Suppressor macrophage (primary cell): ENCODE data around the gene CTNNB1.
A peak's percentile ranks its signal among the peaks of the same experiment; 100 is the strongest.

Source experiments
- DNase-seq, 4 experiments: peaks; one replicate each; pipeline ENCODE4 v3.0.0-alpha.2; 2020 to 2022

CTNNB1 gene

DNA sequence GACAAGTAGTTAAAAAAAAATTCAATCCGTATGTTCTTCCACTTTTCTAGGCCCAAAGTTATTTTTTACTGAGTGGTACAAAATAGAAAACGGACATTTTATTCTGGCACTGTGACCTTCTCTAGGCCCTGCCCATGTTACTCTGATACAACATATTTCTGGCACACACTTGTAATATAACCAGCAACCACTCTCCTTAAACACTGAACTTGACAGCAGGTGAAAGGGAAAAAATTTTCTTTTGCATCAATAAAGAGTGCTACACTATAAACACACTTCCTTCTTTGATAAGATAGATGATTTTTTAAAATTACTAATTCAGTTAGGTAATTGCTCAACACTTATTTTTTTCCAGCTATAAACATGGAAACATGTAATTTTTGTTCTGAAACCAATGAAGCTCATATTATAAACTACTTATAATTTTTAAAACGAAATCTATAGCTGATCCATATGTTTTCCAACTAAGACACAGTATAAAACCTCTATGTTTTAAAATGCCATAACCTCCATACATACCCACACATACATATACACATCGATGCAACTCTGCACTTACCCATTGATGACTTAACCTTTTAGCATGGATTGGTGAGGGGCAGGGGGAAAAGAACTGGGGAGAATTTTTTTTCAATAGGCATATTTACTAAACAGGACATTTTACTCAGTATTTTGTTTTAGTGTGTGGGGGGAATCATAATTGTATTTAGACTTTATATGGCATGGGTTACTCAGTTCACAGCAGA, 5.3 kb upstream of the CTNNB1 start:
- no peak for DNase-seq

DNA sequence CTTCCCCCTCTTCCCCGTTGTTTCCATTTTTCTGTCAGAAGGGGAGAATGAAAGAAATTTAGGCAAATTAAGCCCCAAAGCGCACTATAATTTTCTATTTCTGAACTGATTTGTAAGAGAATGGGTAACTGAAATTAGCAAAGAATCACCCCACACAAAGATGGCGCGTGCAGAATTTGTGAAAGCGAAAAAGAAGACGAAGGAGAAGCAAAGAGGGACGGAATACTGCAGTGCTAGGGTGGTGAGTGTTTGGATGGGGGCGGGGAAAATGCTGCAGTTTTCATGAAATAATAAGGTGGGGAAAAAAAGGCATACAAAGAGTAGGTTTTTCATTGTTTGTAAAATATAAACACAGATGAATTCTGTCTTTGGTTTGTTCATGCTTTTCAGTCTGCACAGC, 4.6 kb upstream of the CTNNB1 start:
- no peak for DNase-seq

DNA sequence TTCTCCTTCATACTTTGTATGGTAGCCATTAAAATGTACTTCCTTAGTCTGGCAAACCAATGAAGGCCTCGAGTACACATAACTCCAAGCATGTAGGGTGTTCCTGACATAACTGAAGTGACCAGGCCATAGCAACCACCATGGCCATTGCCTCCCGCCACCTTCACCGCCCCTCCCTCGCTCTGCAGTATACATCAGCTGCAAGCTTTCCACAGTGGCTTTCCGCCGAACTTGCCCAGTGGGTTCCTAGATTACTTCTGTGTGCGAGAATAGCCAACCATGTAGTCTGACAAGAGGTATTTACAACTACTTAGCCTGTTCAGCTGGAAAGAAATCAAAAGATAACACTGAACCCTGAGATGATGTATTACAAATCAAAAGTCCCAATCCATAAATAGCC, 3.4 kb upstream of the CTNNB1 start:
- no peak for DNase-seq

DNA sequence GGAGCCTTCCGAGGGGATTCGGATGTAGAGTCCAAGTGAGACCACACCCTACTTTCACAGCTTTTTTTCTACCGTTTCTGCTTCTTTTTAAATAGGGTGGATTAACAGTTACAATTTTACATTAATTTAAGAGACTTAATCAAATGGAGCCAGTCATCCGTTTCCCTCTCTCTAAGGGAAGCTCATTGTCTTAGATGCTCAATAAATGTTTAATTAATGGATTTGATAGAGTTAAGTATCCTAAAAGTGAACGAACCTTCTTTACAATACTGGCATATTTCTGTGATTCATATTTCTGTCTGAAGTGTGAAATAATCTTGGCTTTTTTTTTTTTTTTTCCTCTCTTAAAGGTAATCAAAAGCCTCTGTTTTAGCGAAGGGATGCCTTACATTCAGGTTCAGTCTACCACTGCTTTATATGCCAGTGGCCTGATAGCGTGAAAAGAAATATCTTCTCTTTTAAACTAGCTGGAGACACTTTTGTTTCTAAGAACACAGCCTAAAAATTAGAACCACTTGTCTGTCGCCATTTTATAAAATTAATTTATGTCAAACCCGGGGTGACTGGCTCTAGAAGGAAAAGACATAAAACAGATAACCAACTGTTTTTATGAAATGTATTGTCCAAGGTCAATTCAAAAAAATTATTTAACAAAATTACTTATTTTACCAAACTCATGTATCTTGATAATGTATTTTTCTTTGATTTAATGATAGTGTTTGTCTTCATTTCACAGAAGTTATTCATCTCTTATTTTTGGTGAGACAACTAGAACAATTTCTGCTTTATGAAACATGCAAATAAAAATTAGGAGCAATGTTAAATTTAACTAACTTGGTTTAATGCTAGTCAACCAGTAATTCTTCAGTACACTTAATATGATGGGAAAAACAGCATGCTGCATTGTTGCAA, 2.5 kb upstream of the CTNNB1 start:
- no peak for DNase-seq

DNA sequence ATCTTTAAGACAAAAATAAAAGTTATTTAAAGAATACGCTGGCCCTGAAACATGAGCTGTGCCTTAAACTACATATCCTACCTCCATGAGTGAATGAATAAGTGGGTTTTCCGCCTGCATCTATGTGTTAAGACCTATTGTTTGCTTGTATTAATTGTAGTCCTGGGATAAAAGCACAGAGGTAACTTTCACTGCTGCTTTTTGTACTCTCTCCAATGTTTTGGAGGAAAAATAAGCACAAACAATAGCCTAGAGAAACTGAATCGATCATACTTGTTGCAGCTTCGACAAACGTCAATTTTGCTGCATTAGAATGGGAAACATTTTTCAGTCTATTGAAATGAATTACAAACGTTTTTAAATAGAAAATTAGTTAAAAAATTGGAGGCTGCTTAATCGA, 1.3 kb upstream of the CTNNB1 start:
- DNase-seq = no peak

GRCh38 chr3:41198526-41198925, 779 bp upstream of the CTNNB1 start:
- peak; percentile 41 to 55 (median 50) for DNase-seq

GRCh38 chr3:41199866-41200668, 762 bp downstream of the CTNNB1 start:
- DNase-seq = peak; percentile 50 to 73 (median 59)

- peak; percentile 61 to 74 (median 70) for DNase-seq
These were observed 1.3 kb downstream of the CTNNB1 start for GRCh38 chr3:41200669-41201021.

DNA sequence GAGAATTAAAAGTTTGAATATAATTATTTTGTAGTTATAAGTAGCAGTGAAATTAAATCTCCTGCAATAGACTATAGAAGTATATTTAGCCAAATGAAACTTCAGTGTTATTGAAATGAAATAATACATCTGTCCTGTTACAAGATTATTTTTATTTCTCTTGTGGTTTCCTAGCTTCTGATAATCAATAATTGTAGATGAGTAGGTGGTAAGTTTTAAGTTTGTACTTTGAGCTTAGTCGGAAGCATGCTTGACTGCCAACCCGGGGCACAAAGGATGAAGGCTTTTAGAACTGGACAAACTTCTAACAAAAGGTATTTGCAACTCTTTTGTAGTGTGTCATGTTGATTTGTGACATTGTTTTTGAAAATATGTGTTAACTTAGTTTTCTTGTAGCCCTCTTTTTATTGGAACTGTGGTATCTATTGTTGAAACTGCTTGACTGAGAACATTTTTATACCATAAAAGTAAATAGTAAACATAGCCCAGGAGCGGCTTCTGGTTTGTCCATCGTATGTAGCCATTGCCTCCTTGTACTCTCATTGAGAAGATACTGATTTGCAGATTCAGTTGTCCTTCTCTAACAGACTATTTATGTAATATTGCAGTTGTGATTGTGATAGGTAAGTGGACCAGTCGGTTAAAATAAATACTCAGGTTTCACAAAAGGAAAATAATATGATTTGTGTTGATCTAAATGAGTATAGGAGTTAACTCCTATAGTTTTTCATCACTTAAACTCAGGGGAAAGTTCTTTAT, 2.9 kb downstream of the CTNNB1 start:
- DNase-seq = no peak

DNA sequence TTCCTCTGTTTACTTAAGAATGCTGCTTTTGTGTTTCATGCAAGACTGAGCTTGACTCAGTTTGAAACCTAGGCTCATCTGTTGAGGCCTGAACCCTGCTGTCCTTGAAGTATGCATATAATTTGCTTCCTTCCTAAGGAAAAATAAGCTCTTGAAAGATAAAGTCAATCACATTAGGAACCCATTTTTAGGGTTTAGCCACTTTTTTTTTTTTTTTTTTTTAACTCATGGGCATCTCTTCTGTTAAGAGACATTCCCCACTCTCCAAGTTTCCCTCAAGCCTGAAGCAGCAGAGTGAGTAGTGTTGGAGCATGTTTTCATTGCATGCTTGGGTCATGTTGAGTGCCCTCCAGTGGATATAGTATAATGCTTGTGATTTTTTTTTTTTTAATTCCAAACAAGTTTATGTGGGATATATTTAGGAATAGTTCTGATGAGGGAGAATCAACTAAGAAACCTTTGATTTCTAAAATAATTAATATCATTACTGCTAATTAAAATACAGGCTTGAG, 3.6 kb downstream of the CTNNB1 start:
- DNase-seq = peak; percentile 36 to 60 (median 52)

DNA sequence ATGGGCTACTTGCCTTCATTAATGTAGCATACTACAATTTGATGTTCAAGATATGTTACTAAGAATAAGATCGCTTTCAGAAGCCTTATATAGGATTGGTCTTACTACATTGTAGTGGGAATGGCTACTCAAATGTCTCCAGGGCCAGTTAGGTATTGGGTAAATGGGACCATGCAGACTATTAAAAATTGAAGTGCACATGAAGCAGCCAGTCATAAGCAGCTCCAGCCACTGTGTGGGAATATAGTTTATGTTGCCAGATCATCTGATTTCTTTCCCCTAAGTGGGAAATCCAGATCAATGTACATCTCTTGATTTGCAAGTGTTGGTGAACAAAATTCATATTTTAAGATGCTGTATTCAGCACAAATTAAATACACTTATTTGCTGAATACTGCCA, 5.1 kb downstream of the CTNNB1 start:
- no peak for DNase-seq

DNA sequence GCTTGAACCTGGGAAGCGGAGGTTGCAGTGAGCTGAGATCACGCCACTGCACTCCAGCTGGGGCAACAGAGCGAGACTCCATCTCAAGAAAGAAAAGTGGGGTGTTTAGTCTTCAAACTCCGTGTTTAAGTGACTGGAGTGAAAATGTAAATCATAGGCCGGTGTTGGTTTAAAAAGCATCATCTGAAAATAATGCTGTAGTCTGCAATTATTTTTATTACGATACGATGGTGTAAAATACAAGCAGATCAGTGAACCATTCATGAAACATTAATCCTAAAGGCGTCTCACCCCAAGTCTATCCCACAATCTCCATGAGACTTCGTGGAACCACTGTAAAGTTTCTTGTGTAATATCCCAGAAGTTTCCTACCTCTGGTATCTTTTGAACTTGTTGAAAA, 6.3 kb downstream of the CTNNB1 start:
- no peak for DNase-seq

DNA sequence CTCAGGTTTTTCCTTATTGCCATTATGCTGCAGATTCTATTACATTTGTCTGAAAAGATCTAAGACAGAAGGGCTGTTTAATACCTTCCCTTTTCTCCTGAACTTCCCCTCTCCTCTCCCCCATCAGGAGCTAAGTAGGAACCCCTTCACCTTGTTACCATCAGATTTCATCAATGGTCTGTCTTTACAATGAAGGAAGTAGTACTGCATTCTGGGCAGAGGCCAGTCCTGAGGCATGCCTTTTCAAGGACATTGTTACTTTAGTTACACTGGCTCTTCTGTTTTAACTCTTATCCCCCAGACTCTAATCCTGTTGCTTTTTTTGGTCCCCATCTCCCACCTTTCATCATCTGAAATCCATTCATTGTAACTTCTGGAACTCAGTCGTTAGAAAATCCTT, 8.1 kb downstream of the CTNNB1 start:
- peak; percentile 13 to 39 (median 27) for DNase-seq

DNA sequence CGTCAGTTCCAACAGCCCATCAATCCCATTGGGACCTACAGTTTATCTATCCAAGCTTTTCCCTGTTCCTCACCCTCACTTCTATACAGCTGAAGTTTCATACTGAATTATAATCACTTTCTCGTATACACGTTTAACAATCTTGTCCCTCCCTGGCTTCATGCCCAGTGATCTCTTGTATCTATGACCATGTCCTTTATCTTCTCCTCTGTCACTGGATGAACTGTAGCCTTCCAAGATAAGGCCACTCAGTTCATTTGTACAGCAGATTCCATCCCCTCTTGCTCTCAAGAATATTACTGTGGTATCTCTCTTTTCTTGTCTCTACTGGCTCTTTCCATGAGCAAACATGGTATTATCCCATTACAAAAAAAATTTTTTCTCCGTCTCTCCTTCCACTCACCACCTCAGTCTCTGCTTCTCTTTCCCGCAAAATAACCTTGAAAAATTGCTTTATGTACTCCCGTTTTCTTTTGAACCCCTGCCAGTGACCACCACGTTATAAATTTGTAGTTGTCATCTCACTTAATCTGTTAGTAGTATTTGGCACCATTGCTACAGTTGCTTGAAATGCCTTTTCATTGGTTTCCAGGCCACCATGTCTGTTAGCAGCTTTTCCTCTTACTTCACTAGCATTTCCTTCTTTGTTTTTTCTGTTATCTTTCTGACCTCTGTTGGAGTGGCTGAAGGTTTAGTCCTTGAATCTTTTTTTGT, 9.4 kb downstream of the CTNNB1 start:
- no peak for DNase-seq

DNA sequence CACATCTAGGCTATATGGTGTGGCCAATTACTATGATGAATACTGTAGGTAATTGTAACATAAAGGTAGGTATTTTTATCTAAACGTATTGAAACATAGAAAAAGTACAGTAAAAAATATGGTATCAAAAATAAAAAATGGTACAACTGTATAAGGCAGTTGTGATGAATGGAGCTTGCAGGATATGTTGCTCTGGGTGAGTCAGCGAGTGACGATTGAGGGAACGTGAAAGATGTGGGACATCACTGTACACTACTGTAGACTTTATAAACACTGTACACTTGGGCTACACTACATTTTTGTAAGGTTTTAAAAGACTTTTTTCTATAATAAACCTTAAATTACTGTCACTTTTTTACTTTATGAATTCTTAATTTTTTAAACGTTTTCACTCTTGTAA, 10.3 kb downstream of the CTNNB1 start:
- DNase-seq = no peak

GRCh38 chr3:41210966-41211365, 11.7 kb downstream of the CTNNB1 start:
- DNase-seq = no peak

- no peak for DNase-seq
These were observed 12.8 kb downstream of the CTNNB1 start for GRCh38 chr3:41212088-41212487.

DNA sequence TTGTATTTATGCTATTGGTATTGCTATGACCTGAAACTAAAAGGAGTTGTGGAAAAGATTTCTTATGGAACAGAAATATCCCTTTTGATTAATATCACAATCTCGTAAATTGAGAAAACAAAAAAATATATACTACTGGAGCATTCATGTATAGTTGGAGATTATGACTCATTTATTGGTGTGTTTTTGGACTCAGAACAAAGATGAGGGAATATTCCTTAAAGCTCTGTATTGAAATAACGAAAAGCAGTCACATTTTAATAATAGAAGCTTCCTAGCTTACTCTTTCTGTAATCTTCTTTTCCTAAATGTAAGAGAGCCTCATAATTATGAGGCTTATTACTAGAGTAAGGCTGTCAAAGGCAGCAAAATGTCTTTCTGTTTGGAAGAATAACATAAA, 14.3 kb downstream of the CTNNB1 start:
- no peak for DNase-seq

DNA sequence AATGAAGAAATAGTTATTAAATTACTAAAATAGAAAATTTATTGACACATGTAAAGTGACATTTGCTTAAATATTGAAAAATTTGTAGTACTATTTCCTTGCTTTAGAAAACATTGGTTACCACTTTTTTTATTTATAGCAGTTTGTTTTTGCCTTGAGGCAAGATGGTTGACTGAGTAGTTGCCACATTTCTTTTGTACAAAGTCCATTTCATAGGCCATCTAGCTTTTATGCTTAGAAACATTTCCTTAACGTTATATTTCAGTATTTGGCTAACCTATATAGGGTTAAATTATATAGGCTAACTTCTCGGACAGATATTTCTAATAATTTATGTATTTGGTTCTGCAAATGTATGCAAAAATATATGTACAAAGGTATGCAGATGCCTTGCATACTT, 17.1 kb downstream of the CTNNB1 start:
- no peak for DNase-seq

DNA sequence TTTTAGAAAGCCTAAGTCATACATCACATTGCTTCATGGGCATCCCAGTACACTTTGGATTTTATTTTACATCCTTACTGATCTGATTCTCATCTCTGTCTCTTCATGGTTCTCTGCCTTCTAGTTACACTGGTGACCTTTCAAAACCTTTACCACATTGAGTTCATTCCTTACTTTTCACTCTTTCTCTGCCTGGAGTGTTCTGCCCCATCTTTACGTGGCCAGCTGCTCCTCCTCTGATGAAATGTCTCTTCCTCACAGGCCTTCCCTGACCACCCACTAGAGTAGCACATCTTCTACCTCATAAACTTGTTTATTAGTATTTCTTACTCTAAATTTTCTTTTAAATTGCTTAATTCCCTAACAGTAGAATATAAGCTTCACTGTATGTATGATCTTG, 17.7 kb downstream of the CTNNB1 start:
- peak in 1 of 4 experiments; percentile 20 for DNase-seq

DNA sequence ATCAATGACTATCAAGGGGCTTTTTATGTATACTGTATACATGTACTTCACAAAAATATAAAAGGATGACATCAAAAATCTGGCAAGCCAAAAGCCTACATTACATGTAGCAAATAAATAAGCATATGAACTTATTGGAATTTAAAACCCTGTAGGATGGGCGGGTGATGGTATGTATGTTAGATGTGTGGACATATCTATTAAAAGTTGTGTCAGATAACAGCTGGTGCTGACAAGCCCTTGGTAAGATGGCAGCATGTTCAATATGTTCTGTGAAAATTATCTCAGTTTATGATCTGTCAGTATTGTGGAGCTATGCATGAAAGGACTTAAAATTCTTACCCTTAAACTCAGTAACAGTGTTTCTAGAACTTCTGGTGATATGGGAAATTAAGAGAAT, 20.1 kb downstream of the CTNNB1 start:
- DNase-seq = no peak
